Upper lobe of left lung (tissue), 4 donors: ENCODE results near the gene IRF1.
A peak's percentile ranks its signal among the peaks of the same experiment; 100 is the strongest.

ENCODE experiments used
- POLR2A ChIP-seq, 4 donors: fragments of 450-650 bp; IDR thresholded peaks; one replicate each; pipeline ENCODE4 v1.5.1; 2016 to 2017; ENCODE audit warnings: antibody characterized with exemption in 4 of 4, mild to moderate bottlenecking in 2 of 4
- TF ChIP-seq, protein P1 (sequence below), 6 experiments: fragments of 450-650 bp in 4 of 6; fragments of 200-600 bp in 2 of 6; sonication (generic) in 2 of 6; IDR thresholded peaks; one replicate each; pipeline ENCODE4 v1.5.1; 2016 to 2019; ENCODE audit warnings: antibody characterized with exemption in 6 of 6

DNA sequence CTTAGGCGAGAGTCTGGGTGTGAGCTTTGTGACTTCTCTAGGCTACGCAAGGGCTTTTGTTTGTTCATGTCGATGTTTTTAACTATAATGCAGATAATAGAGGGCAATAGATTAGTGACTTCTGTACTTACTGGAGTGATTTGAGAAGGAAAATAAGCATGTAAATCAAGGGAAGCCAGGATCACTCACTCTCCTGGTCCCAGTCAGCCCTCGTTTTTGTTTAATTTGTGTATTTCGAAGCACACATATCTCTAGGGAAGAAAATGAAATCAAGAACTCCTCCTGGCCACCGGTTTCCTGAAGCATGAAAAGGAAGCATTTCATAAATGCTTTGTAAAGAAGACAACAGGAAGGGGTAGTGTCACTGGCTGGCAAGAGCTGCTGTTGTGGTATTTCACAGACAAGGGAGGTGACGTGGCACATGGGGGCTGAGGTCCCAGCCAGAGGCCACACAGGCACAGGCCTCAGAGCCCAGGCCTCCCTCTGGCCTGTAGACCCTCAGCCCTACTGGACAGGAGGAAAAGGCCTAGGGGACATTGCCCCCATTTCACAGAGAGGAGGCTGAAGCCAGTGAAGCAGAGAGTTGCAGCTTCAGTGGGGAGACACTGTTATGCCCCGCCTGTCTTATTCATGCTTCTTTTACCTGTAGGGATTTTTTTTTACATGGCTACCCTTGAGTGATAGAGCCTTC, 34.1 kb downstream of the IRF1 start:
- peak in 1 of 4 donors; percentile 49 for TF ChIP-seq POLR2A (IDR thresholded peaks at IDR 0.05)
- TF ChIP-seq, protein P1, sequence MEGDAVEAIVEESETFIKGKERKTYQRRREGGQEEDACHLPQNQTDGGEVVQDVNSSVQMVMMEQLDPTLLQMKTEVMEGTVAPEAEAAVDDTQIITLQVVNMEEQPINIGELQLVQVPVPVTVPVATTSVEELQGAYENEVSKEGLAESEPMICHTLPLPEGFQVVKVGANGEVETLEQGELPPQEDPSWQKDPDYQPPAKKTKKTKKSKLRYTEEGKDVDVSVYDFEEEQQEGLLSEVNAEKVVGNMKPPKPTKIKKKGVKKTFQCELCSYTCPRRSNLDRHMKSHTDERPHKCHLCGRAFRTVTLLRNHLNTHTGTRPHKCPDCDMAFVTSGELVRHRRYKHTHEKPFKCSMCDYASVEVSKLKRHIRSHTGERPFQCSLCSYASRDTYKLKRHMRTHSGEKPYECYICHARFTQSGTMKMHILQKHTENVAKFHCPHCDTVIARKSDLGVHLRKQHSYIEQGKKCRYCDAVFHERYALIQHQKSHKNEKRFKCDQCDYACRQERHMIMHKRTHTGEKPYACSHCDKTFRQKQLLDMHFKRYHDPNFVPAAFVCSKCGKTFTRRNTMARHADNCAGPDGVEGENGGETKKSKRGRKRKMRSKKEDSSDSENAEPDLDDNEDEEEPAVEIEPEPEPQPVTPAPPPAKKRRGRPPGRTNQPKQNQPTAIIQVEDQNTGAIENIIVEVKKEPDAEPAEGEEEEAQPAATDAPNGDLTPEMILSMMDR (IDR thresholded peaks at IDR 0.05) = no peak
